GM18502 (cell line): ENCODE results near the gene CEACAM19.
"Not testable (repeated sequence)": the region's sequence is repeated elsewhere in the genome, so short reads cannot be mapped to it uniquely, and the experiment has no call there.

Experiments
- ATAC-seq: cut with Tn5 transposase; IDR thresholded peaks from one replicate; pipeline ENCODE4 v1.9.1; 2021; ENCODE audit warnings: mild to moderate bottlenecking; ENCODE audit not compliant: unreplicated experiment, poor library complexity

The CEACAM19 gene

GRCh38 chr19:44670027-44670426 is 1.3 kb upstream of the CEACAM19 start:
- ATAC-seq = not testable (repeated sequence)

DNA sequence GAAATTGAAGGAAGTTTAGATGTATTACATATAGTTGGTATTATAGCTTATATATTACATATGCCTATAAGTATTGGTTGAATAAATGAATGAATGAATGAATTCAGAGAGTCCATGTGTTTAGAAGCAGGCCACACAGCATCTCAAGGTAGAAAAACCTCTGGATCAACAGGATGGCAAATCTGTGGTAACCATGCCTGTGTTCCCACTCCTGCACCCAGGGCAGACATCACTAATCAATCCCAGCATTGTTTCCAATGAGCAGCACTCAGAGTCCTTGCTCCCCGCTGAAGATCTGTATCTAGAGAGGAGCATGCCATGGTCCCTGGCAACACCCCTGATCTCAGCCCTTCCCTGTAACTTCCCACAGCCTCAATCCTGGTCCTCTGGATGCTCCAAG is 944 bp downstream of the CEACAM19 start:
- ATAC-seq = no peak

DNA sequence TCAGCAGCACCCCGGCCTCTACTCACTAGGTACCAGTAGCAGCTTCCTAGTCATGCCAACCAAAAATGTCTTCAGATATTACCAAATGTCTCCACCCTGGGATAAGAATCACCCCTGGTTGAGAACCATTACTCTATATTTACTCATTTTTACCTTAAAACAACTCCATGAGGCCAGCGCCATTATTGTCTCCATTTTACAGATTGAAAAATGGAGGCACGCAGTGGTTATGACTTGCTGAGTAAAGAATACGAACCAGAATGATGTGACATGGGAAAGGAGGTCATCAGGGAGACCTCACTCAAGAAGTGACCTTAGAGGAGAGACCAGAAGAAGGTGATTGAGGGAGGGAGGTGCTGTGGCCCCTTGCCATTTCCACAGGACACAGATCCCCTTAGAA is 2.2 kb downstream of the CEACAM19 start:
- ATAC-seq = no peak

GRCh38 chr19:44675521-44675920 is 4.2 kb downstream of the CEACAM19 start:
- no peak for ATAC-seq

DNA sequence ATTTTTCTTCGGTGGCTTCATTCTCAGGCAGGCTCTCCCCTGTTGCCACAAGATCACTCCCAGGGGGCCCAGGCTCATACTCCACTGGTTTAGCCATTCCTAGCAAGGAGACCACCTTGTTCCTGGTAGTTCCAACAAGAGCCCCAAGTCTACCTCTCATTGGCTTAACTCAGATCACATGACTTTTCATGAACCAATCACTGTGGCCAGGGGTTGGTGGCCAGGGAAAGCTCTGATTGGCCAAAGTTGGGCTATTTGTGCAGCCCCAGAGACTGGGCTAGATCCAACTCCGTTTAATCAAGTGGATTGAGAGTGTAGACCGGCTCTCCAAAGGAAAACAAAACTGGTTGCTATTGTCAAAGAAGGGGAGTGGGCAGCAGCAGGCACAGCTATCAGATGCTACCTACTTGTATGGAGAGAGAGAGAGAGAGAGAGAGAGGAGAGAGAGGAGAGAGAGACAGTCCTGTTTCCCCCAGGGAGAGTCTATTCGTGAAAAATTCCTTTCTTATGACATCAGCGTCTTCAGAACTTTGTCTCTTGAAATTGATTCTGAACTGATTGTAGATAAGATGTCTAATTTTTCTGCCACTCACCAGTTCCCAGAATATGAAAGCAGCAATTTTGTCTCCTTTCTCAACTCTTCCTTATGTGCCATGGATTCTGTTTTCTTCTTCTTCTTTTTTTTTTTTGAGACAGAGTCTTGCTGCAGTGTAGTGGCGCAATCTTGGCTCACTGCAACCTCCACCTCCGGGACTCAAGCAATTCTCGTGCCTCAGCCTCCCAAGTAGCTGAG is 5.9 kb downstream of the CEACAM19 start:
- ATAC-seq = no peak

- ATAC-seq = no peak
These were observed 9.3 kb downstream of the CEACAM19 start for GRCh38 chr19:44680536-44680935.

GRCh38 chr19:44681992-44682790 is 10.9 kb downstream of the CEACAM19 start:
- no peak for ATAC-seq

DNA sequence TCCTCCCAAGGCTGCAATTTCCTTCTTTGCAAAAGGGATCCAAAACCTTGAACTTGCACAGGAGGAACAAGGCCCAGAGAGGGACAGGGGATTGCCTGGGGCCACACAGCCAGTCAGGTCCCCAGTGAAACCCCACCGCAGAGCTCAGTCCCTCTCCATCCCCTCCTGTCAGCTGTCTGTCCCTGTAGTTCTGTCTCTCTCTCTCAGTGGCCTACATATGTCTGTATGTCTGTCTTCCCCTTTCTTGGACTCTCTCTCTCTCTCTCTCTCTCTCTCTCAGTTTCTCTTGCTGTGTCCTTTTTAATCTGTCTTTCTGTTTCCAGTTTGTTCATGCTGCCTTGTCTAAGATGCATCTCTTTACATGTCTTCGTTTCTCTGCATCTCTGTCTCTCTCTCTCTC is 11.5 kb downstream of the CEACAM19 start:
- no peak for ATAC-seq

GRCh38 chr19:44683434-44684210 is 12.3 kb downstream of the CEACAM19 start:
- ATAC-seq = no peak

- not testable (repeated sequence) for ATAC-seq
These were observed 13.1 kb downstream of the CEACAM19 start for GRCh38 chr19:44684396-44684795.

DNA sequence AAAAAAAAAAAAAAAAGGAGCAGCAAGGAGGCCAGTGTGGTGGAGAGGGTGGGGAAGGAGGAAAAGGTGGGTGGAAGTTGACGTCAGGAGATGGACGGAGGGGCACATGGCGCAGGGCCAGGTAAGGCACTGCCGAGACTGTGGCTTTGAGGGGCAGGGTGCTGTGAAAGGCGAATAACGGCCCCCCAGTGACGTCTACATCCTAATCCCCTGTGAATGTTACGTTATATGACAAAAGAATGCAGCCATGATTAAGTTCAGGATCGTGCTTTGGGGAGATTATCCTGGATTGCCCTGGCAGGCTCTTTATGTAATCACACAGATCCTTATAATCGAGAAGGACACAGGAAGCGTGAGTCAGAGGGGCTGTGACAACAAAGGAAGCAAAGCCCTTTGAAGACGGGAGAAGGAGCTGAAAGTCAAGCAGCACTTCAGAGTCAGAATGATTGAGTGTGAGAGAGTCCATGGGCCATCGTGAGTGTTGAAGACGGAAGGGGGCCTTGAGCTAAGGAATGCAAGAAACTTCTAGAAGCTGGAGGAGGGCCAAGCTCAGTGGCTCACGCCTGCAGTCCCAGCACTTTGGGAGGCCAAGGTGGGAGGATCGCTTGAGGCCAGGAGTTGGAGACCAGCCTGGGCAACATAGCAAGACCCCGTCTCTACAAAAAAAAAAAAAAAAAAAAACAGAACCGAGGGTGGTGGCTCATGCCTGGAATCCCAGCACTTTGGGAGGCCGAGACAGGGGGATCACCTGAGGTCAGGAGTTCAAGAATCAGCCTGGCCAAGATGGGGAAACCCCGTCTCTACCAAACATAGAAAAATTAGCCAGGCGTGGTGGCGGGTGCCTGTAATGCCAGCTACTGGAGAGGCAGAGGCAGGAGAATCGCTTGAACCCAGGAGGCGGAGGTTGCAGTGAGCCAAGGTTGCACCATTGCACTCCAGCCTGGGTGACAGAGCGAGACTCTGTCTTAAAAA is 13.9 kb downstream of the CEACAM19 start:
- ATAC-seq = no peak

DNA sequence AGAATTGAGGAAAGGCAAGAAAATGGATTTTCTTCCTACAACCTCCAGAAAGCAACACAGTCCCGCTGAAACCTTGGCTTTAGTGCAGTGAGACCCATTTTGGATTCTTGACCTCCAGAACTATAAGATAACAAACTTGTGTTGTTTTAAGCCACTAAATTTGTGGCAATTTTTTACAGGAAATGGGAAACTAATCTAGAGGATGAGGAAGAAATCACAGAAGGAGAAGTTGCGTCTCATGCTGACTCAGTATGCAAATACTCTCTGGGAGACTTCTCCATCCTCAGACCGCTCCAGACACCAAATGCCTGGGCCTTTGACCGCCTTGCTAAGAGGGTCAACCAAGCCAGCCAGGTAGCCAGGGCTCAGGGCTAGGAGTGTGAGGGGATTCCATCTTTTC is 14.6 kb downstream of the CEACAM19 start:
- no peak for ATAC-seq

DNA sequence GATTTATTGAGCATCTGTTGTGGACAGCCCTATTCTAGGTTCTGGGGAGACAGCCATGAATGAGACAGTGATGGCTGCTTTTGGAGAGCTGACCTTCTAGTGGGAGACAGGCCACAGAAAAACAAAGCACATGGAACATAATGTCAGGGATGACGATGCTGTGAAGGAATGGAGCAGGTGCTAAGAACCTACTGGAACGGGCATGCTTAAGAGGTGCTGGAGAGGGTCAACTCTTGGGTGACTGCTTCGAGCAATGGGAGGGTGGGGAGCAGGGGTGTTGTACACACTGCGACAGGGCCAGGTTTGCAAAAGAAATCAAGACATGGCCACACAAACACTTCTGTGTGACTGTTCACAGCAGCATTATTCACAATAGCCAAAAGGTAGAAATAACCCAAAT is 15.6 kb downstream of the CEACAM19 start:
- no peak for ATAC-seq

GRCh38 chr19:44687888-44688287 is 16.6 kb downstream of the CEACAM19 start:
- ATAC-seq = no peak

- ATAC-seq = no peak
These were observed 18.2 kb downstream of the CEACAM19 start for GRCh38 chr19:44689290-44690130.

DNA sequence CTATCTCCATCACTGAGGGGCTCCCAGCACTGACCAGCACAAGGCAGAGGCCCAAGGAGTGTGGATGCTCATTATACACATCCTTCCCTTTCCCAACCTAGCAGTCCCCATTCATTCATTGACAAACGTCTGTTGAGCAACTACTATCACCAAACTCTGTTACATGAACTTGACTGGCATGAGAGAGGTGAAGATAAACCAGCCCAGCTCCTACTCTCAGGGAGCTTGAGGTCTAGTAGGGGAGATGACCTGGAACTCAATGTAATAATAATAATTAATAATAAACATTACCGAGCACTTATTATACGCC is 18.8 kb downstream of the CEACAM19 start:
- no peak for ATAC-seq

- peak; percentile 21 for ATAC-seq
These were observed 21.1 kb downstream of the CEACAM19 start for GRCh38 chr19:44692379-44692721.

GRCh38 chr19:44694184-44694579 is 22.9 kb downstream of the CEACAM19 start:
- no peak for ATAC-seq
